GM10266 (cell line): ENCODE results near the gene MASTL.

Experiments used
- DNase-seq: peaks from one replicate; pipeline ENCODE4 v3.0.0; 2012; ENCODE audit errors: extremely low spot score
- CTCF ChIP-seq: IDR thresholded peaks from 2 replicates; pipeline ENCODE4 v1.5.1; 2012; ENCODE audit warnings: mild to moderate bottlenecking, low read depth; ENCODE audit not compliant: control insufficient read depth, insufficient read depth; ENCODE audit errors: missing control alignments

The MASTL gene

GRCh38 chr10:27223964-27224363 is 68.8 kb downstream of the MASTL start:
- peak; percentile 12 for DNase-seq
- peak; percentile 61 for TF ChIP-seq CTCF

GRCh38 chr10:27225011-27225590 is 69.9 kb downstream of the MASTL start:
- DNase-seq: no peak
- TF ChIP-seq CTCF: no peak

- no peak for TF ChIP-seq CTCF
Measured at GRCh38 chr10:27225642-27226257, 70.6 kb downstream of the MASTL start.

GRCh38 chr10:27230022-27230421 is 74.9 kb downstream of the MASTL start:
- TF ChIP-seq CTCF: no peak
- no peak for DNase-seq

More at GRCh38 chr10:27225642-27226257, 70.6 kb downstream of the MASTL start:
- DNase-seq: no peak

- DNase-seq: no peak
- TF ChIP-seq CTCF: no peak
Measured at GRCh38 chr10:27235706-27236105, 80.6 kb downstream of the MASTL start.
